Spinal cord (tissue), 10 donors: ENCODE measurements around the gene IGF2R. TPM values are rescaled to one million over a fixed set of nuclear protein-coding genes. Genes with fewer than 3 reads are reported as not detected.
A peak's percentile ranks its signal among the peaks of the same experiment; 100 is the strongest.

ENCODE experiments used
- DNase-seq, 6 donors: peaks; one replicate each; pipeline versions ENCODE4 v3.0.0 to v3.0.0-alpha.2; 2013 to 2015; ENCODE audit warnings: low spot score in 6 of 6, low read depth in 4 of 6
- H3K27ac ChIP-seq: one replicate; pipeline ENCODE4 v1.5.1; 2013; ENCODE audit warnings: low read depth, low read length, control low read depth
- H3K27me3 ChIP-seq: one replicate; pipeline ENCODE4 v1.6.1; 2013; ENCODE audit warnings: low read length; ENCODE audit not compliant: control insufficient read depth, insufficient read depth
- H3K36me3 ChIP-seq: one replicate; pipeline ENCODE4 v1.6.1; 2013; ENCODE audit warnings: low read length; ENCODE audit not compliant: control insufficient read depth, insufficient read depth
- H3K4me1 ChIP-seq: one replicate; pipeline ENCODE4 v1.6.1; 2013; ENCODE audit warnings: low read length; ENCODE audit not compliant: control insufficient read depth, insufficient read depth
- H3K4me3 ChIP-seq: one replicate; pipeline ENCODE4 v1.5.1; 2013; ENCODE audit warnings: low read depth, low read length, control low read depth
- H3K9me3 ChIP-seq: one replicate; pipeline ENCODE4 v1.6.1; 2013; ENCODE audit warnings: low read length; ENCODE audit not compliant: control insufficient read depth, insufficient read depth
- WGBS: methylation state at CpG from one replicate; pipeline ENCODE4 v1.1.5; 2013; ENCODE audit warnings: missing lambda C conversion rate; ENCODE audit not compliant: insufficient coverage; 5-methylcytosine and 5-hydroxymethylcytosine counted together
- polyA plus RNA-seq, 2 donors: library from polyadenylated mRNA; unstranded; fragments of 120-200 nt; gene quantifications; one replicate each; pipeline ENCODE4 v1.2.1, GENCODE V29; 2013; ENCODE audit not compliant: insufficient read length in 2 of 2
- total RNA-seq, 2 donors: library from RNA; depleted of rRNA in 1 of 2; stranded (reverse); fragments of 120-200 nt in 1 of 2; fragments of >200 nt in 1 of 2; gene quantifications; one replicate each; pipeline versions ENCODE4 v1.2.3 to v1.2.4, GENCODE V29; 2013 to 2014
- donor health status: healthy.

The IGF2R gene
- total and polyA plus RNA-seq, 4 donors: 23.8 to 53.0 (median 31.1) TPM

- H3K4me3 ChIP-seq: no peak overlapping the region
- H3K4me1 ChIP-seq: no peaks in the 10 kb centered on the region
- DNase-seq: no peak
- peaks cover 44% of the 10 kb centered on the region for H3K36me3 ChIP-seq
- WGBS: no CpG with 5 or more reads among the region's 5 CpGs
- no peaks in the 10 kb centered on the region for H3K27me3 ChIP-seq
- H3K27ac ChIP-seq: no peak overlapping the region
- no peaks in the 10 kb centered on the region for H3K9me3 ChIP-seq
Observed at GRCh38 chr6:160044687-160045086, 75.8 kb downstream of the IGF2R start.

GRCh38 chr6:160048471-160048870 is 79.6 kb downstream of the IGF2R start:
- no peak overlapping the region for H3K27ac ChIP-seq
- H3K4me3 ChIP-seq: no peak overlapping the region
- 79% methylated on average over 6 of the region's 6 CpGs for WGBS
- H3K36me3 ChIP-seq: peaks cover 37% of the 10 kb centered on the region
- no peaks in the 10 kb centered on the region for H3K9me3 ChIP-seq
- no peaks in the 10 kb centered on the region for H3K27me3 ChIP-seq
- no peaks in the 10 kb centered on the region for H3K4me1 ChIP-seq
- DNase-seq: no peak

- peaks cover 42% of the 10 kb centered on the region for H3K36me3 ChIP-seq
- DNase-seq: no peak
- H3K9me3 ChIP-seq: no peaks in the 10 kb centered on the region
- no peaks in the 10 kb centered on the region for H3K4me1 ChIP-seq
- no peak overlapping the region for H3K27ac ChIP-seq
- H3K27me3 ChIP-seq: no peaks in the 10 kb centered on the region
- WGBS: 97% methylated on average over 6 of the region's 9 CpGs
- H3K4me3 ChIP-seq: no peak overlapping the region
Observed at GRCh38 chr6:160049346-160049745, 80.5 kb downstream of the IGF2R start.

- H3K27ac ChIP-seq: no peak overlapping the region
- H3K36me3 ChIP-seq: peaks cover 49% of the 10 kb centered on the region
- 93% methylated on average over 6 of the region's 7 CpGs for WGBS
- no peaks in the 10 kb centered on the region for H3K4me1 ChIP-seq
- no peaks in the 10 kb centered on the region for H3K27me3 ChIP-seq
- no peaks in the 10 kb centered on the region for H3K9me3 ChIP-seq
- DNase-seq: no peak
- H3K4me3 ChIP-seq: no peak overlapping the region
Observed at GRCh38 chr6:160050022-160050421, 81.1 kb downstream of the IGF2R start.

- Histone ChIP-seq H3K27ac (no peak overlapping the region), H3K9me3 (no peaks in the 10 kb centered on the region), H3K36me3 (peaks cover 55% of the 10 kb centered on the region), H3K4me3 (no peak overlapping the region), H3K27me3 (no peaks in the 10 kb centered on the region), H3K4me1 (no peaks in the 10 kb centered on the region)
- no peak for DNase-seq
- WGBS: 100% methylated on average over 1 of the region's 2 CpGs
Observed at GRCh38 chr6:160051390-160051789, 82.5 kb downstream of the IGF2R start.

GRCh38 chr6:160054271-160054670 is 85.4 kb downstream of the IGF2R start:
- Histone ChIP-seq H3K4me1 (no peaks in the 10 kb centered on the region), H3K36me3 (peaks cover 63% of the 10 kb centered on the region), H3K4me3 (no peak overlapping the region), H3K27me3 (no peaks in the 10 kb centered on the region), H3K9me3 (no peaks in the 10 kb centered on the region), H3K27ac (no peak overlapping the region)
- 89% methylated on average over 3 of the region's 6 CpGs for WGBS
- DNase-seq: no peak

- H3K4me1 ChIP-seq: no peaks in the 10 kb centered on the region
- no peak overlapping the region for H3K4me3 ChIP-seq
- no peak overlapping the region for H3K27ac ChIP-seq
- no peaks in the 10 kb centered on the region for H3K9me3 ChIP-seq
- DNase-seq: no peak
- H3K27me3 ChIP-seq: no peaks in the 10 kb centered on the region
- H3K36me3 ChIP-seq: peaks cover 63% of the 10 kb centered on the region
- 89% methylated on average over 7 of the region's 7 CpGs for WGBS
Observed at GRCh38 chr6:160054913-160055312, 86.0 kb downstream of the IGF2R start.

- H3K4me1 ChIP-seq: no peaks in the 10 kb centered on the region
- no peak overlapping the region for H3K4me3 ChIP-seq
- WGBS: 100% methylated on average over 1 of the region's 5 CpGs
Observed at GRCh38 chr6:160055378-160055777, 86.5 kb downstream of the IGF2R start.

GRCh38 chr6:160055813-160056212 is 86.9 kb downstream of the IGF2R start:
- no peaks in the 10 kb centered on the region for H3K4me1 ChIP-seq
- DNase-seq: peak in 1 of 6 donors; percentile 3
- WGBS: 73% methylated on average over 5 of the region's 6 CpGs
- no peak overlapping the region for H3K4me3 ChIP-seq
- no peaks in the 10 kb centered on the region for H3K27me3 ChIP-seq
- no peak overlapping the region for H3K27ac ChIP-seq
- H3K9me3 ChIP-seq: no peaks in the 10 kb centered on the region
- peaks cover 66% of the 10 kb centered on the region for H3K36me3 ChIP-seq

More at GRCh38 chr6:160055378-160055777, 86.5 kb downstream of the IGF2R start:
- no peaks in the 10 kb centered on the region for H3K9me3 ChIP-seq
- no peaks in the 10 kb centered on the region for H3K27me3 ChIP-seq
- no peak for DNase-seq
- H3K27ac ChIP-seq: no peak overlapping the region
- H3K36me3 ChIP-seq: peaks cover 64% of the 10 kb centered on the region

- H3K36me3 ChIP-seq: peaks cover 68% of the 10 kb centered on the region
- H3K27me3 ChIP-seq: no peaks in the 10 kb centered on the region
- no peaks in the 10 kb centered on the region for H3K4me1 ChIP-seq
- no peak overlapping the region for H3K4me3 ChIP-seq
- 76% methylated on average over 4 of the region's 6 CpGs for WGBS
- no peaks in the 10 kb centered on the region for H3K9me3 ChIP-seq
- no peak overlapping the region for H3K27ac ChIP-seq
- DNase-seq: no peak
Observed at GRCh38 chr6:160057080-160057479, 88.2 kb downstream of the IGF2R start.
